ENCODE data around the gene CNTN5. TPM values are rescaled to one million over a fixed set of nuclear protein-coding genes. Genes with fewer than 3 reads are reported as not detected.

CNTN5 gene
- polyA plus RNA-seq, 1 donor (not counting 4 experiments of a cell fraction or from before 2014, with no cell fraction given), result not detected

DNA sequence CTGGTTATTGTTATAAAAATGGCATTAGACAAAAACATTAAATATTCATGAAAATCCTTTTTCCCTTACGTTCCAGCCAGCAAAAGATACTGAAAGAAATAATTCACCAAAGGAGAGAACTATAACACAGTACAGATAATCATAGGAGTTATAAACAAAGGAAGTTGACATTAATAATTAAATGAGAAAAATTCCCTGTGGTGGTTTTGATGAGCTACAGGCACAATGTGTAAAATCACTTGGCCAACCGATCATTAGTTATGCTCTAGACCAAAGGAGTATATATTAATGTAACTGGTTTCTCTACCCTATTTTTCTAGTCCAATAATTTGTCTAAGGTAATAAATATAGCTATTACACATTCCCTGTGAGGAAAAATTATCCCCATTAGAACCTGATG, 534.7 kb downstream of the CNTN5 start:
- H3K79me2 ChIP-seq (ENCODE audit: control insufficient read depth, insufficient read depth, low read length), result no peaks in the 10 kb centered on the region
- no peaks in the 10 kb centered on the region for H4K20me1 ChIP-seq (ENCODE audit: control insufficient read depth, extremely low read depth, insufficient read depth, low read length)
- no peak overlapping the region for H3K4me2 ChIP-seq (ENCODE audit: control insufficient read depth, extremely low read depth, insufficient read depth, low read depth, low read length)
- H3K9ac ChIP-seq (ENCODE audit: control insufficient read depth, extremely low read depth, insufficient read depth, low read length), result no peak overlapping the region
- H3K27ac ChIP-seq (ENCODE audit: control insufficient read depth, insufficient read depth, low read length), result no peak overlapping the region
- no peak overlapping the region for H3K4me3 ChIP-seq (ENCODE audit: control insufficient read depth in 2 of 3, extremely low read depth in 1 of 3, insufficient read depth in 2 of 3, low read depth in 1 of 3, low read length in 3 of 3)
- FAIRE-seq (no peak), DNase-seq (ENCODE audit: low read depth, low spot score) (no peak)
- no peaks in the 10 kb centered on the region for H3K27me3 ChIP-seq (ENCODE audit: control insufficient read depth, extremely low read depth, insufficient read depth, low read length)
- dilution Hi-C loops (cut with MboI; ENCODE audit: extremely low pct_ligation_motif_present, low sequenced_read_pairs), result no loop called here
- no peaks in the 10 kb centered on the region for H3K9me3 ChIP-seq (ENCODE audit: control insufficient read depth, low read depth, low read length)
- TF ChIP-seq EZH2 (IDR thresholded peaks at IDR 0.05; ENCODE audit: low read length), result no peak
- TF ChIP-seq, protein P1, sequence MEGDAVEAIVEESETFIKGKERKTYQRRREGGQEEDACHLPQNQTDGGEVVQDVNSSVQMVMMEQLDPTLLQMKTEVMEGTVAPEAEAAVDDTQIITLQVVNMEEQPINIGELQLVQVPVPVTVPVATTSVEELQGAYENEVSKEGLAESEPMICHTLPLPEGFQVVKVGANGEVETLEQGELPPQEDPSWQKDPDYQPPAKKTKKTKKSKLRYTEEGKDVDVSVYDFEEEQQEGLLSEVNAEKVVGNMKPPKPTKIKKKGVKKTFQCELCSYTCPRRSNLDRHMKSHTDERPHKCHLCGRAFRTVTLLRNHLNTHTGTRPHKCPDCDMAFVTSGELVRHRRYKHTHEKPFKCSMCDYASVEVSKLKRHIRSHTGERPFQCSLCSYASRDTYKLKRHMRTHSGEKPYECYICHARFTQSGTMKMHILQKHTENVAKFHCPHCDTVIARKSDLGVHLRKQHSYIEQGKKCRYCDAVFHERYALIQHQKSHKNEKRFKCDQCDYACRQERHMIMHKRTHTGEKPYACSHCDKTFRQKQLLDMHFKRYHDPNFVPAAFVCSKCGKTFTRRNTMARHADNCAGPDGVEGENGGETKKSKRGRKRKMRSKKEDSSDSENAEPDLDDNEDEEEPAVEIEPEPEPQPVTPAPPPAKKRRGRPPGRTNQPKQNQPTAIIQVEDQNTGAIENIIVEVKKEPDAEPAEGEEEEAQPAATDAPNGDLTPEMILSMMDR (optimal IDR thresholded peaks at IDR 0.05 in 1 of 3, IDR thresholded peaks at IDR 0.05 in 1 of 3, conservative IDR thresholded peaks at IDR 0.05 in 1 of 3; ENCODE audit: extremely low read depth in 1 of 3, insufficient read depth in 2 of 3, low read length in 3 of 3), result no peak
- H3K36me3 ChIP-seq (ENCODE audit: control insufficient read depth in 2 of 2, extremely low read depth in 1 of 2, insufficient read depth in 2 of 2, low read length in 2 of 2), result no peaks in the 10 kb centered on the region
- no peak overlapping the region for H2AFZ ChIP-seq (ENCODE audit: control insufficient read depth, low read length)
- no peaks in the 10 kb centered on the region for H3K4me1 ChIP-seq (ENCODE audit: control insufficient read depth, extremely low read depth, insufficient read depth, low read length)
- H3K9me1 ChIP-seq (ENCODE audit: control insufficient read depth, extremely low read depth, insufficient read depth, low read length), result no peaks in the 10 kb centered on the region

DNA sequence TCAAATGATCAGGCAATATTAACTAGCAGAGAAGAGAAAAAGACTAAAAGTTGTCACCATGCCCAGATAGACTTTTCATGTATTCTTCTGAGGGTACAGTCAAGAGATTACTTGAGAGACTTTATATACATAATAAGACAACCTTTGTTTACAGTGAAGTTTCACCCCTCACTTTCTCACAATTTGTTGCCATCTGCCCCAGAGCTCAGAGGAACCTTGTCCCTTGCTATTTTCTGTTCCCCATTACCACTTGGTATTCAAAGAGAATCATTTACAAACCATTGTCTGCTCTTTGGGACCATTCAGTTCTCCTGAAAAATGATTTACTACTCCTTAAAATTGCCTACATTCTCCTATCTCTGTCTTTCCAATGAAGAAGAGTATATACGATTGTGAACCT, 544.6 kb downstream of the CNTN5 start:
- DNase-seq (ENCODE audit: low read depth, low spot score) (no peak), FAIRE-seq (no peak)
- no peak overlapping the region for H3K9ac ChIP-seq (ENCODE audit: control insufficient read depth, extremely low read depth, insufficient read depth, low read length)
- H3K79me2 ChIP-seq (ENCODE audit: control insufficient read depth, insufficient read depth, low read length), result no peaks in the 10 kb centered on the region
- no peaks in the 10 kb centered on the region for H3K9me1 ChIP-seq (ENCODE audit: control insufficient read depth, extremely low read depth, insufficient read depth, low read length)
- no peaks in the 10 kb centered on the region for H4K20me1 ChIP-seq (ENCODE audit: control insufficient read depth, extremely low read depth, insufficient read depth, low read length)
- H3K4me3 ChIP-seq (ENCODE audit: control insufficient read depth in 2 of 3, extremely low read depth in 1 of 3, insufficient read depth in 2 of 3, low read depth in 1 of 3, low read length in 3 of 3), result no peak overlapping the region
- no peaks in the 10 kb centered on the region for H3K36me3 ChIP-seq (ENCODE audit: control insufficient read depth in 2 of 2, extremely low read depth in 1 of 2, insufficient read depth in 2 of 2, low read length in 2 of 2)
- H3K27me3 ChIP-seq (ENCODE audit: control insufficient read depth, extremely low read depth, insufficient read depth, low read length), result no peaks in the 10 kb centered on the region
- no peak overlapping the region for H3K27ac ChIP-seq (ENCODE audit: control insufficient read depth, insufficient read depth, low read length)
- H3K4me1 ChIP-seq (ENCODE audit: control insufficient read depth, extremely low read depth, insufficient read depth, low read length), result no peaks in the 10 kb centered on the region
- TF ChIP-seq, protein P1 (optimal IDR thresholded peaks at IDR 0.05 in 1 of 3, IDR thresholded peaks at IDR 0.05 in 1 of 3, conservative IDR thresholded peaks at IDR 0.05 in 1 of 3; ENCODE audit: extremely low read depth in 1 of 3, insufficient read depth in 2 of 3, low read length in 3 of 3), result no peak
- TF ChIP-seq EZH2 (IDR thresholded peaks at IDR 0.05; ENCODE audit: low read length), result no peak
- H3K4me2 ChIP-seq (ENCODE audit: control insufficient read depth, extremely low read depth, insufficient read depth, low read depth, low read length), result no peak overlapping the region
- dilution Hi-C loops (cut with MboI; ENCODE audit: extremely low pct_ligation_motif_present, low sequenced_read_pairs), result no loop called here
- no peak overlapping the region for H2AFZ ChIP-seq (ENCODE audit: control insufficient read depth, low read length)
- H3K9me3 ChIP-seq (ENCODE audit: control insufficient read depth, low read depth, low read length), result no peaks in the 10 kb centered on the region
